ENCODE data around the gene AGPAT2.
A peak's percentile ranks its signal among the peaks of the same experiment; 100 is the strongest.

The AGPAT2 gene

DNA sequence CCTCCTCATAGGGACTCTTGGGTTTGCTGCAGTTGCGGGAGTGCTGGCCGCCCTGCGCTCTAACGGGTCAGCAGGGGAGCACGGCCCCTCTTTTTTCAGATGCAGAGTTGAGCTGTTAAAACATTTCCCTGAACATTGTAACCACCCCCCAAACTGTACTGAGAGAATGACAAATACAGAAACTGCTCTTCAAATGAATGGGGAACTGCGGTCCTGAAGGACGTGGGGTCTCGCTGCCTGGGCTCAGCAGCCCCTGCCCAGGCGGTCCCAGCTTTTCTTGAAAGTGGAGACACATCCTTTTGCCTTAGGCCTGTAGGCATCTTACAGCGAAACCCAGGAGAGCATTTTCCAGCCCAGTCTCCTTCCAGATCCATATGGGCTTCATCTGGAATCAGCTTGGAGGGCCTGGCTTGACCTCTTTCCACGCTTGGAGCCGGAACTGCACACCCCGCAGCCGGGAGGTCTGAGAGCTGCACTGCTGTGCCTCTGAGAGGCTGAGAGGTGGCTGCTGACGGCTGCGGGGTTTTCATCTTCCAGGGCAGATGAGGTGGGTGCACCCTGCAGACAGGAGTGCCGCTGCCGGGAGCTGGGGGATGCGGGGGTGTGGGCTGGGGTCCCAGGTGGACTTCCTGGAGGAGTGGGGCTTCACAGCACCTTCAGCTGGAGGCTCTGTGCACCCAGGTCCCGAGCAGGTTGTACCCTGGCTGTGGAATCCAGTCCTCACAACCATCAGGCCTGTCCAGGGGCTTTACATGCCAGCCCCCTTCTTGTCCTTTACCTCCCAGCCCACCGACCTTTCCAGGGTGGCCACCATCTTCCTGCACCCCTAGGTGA, 1.2 kb upstream of the AGPAT2 start:
- H3K36me3 Mint-ChIP-seq, result no peaks in the 10 kb centered on the region
- peaks cover 6% of the 10 kb centered on the region for H3K27me3 Mint-ChIP-seq
- H3K27ac Mint-ChIP-seq, result no peak overlapping the region
- H3K4me3 Mint-ChIP-seq, result peak overlapping the region; percentile 65
- H3K4me1 Mint-ChIP-seq, result no peaks in the 10 kb centered on the region
- no peaks in the 10 kb centered on the region for H3K9me3 Mint-ChIP-seq

DNA sequence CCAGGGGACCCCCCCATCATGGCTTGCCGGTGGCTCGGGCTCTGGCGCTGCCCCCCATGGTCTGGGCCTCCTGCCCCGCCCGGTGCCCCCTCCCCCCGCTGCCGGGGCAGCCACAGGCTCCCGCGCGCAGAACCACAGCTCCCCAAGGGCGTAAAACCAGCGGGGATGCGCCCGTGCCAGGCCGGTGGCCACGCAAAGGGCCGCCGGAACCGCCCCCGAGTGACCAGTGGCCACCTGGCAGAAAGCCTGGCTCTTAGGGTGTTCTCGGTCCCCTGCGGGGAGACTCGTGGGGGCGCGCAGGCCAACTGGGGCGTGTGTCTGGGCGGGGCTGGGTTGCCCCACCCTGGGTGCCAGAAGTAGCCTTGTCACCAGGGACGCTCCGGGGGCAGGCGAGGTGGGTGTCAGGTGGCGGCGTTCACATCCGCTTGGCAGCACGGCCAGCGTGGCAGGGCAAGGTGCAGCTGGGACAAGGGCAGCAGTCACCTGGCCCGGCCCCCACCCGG, 515 bp upstream of the AGPAT2 start:
- Mint-ChIP-seq H3K9me3 (no peaks in the 10 kb centered on the region), H3K27ac (no peak overlapping the region), H3K27me3 (no peaks in the 10 kb centered on the region), H3K4me3 (peak overlapping the region; percentile 30), H3K36me3 (no peaks in the 10 kb centered on the region), H3K4me1 (no peaks in the 10 kb centered on the region)

DNA sequence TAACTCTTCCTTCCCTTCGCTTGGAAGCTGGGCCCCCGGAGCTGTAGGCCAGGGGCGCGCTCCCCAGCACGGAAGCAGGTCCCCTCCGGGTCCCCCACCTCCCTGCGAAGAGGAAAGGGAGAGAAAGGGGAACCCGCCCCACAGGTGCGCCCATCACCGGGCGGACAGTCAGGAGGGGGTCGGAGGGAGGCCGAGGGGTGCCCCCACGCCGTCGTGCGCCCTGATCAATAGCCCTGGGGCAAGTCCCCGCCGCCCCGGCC, 793 bp downstream of the AGPAT2 start:
- Mint-ChIP-seq H3K36me3 (no peaks in the 10 kb centered on the region), H3K4me1 (no peaks in the 10 kb centered on the region), H3K9me3 (no peaks in the 10 kb centered on the region), H3K27ac (no peak overlapping the region), H3K4me3 (peak overlapping the region; percentile 62), H3K27me3 (no peaks in the 10 kb centered on the region)

DNA sequence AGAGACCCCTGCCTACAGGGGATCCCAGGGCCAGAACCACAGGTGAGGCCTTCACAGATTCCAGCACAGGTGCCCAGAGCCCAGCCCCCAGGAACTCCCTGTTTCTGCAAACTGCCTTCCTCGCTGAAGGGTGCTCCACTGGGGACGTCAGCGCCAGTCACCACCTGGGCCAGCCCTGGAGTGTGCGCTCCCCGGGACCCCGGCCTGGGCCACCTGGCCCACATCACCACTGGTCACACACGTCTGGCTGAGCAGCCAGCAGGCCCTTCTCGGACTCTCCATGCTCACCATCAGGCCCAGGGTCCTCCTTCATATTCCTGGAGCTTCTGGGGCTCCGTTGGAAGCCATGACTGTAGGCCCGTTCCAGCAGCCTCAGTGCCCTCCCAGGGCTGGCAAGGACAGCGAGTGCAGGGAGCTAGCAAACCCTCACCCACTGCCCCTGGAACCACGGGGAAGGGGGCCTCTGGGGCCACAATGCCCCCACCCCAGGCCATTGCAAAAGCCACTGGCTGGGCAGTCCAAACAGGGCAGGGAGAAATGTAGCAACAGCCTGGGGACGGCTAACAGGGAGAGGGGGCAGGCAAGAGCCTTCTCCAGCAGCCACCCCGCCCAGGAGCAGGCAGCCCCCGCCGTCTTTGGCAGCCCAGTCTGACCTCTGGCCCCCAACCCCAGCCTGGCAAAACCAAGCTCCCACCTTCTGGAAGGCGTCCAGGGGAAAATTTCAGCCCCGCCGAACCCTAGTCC, 1.3 kb downstream of the AGPAT2 start:
- H3K27ac Mint-ChIP-seq, result no peak overlapping the region
- no peaks in the 10 kb centered on the region for H3K9me3 Mint-ChIP-seq
- no peaks in the 10 kb centered on the region for H3K27me3 Mint-ChIP-seq
- H3K4me3 Mint-ChIP-seq, result peak overlapping the region; percentile 62
- no peaks in the 10 kb centered on the region for H3K36me3 Mint-ChIP-seq
- no peaks in the 10 kb centered on the region for H3K4me1 Mint-ChIP-seq

DNA sequence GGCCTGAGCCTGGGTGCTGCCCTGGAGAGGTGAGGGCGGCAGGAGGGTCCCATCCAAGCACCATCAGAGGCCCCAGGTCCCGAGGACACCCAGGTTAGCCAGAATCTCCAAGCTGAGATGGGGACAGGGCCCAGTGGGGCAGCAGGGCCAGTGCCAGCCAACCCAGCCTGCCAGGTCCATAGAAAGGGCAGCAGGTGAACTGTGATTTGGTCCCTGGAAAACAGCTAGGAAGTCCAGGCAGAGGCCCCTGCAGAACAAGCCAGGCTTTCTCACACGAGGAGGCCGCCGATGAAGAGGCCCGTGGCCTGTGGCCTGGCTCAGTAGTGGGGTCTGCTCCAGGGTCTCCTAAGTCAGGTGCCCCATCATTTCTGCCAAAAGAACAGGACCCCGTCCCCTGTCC, 2.0 kb downstream of the AGPAT2 start:
- Mint-ChIP-seq H3K4me3 (no peak overlapping the region), H3K27me3 (no peaks in the 10 kb centered on the region), H3K4me1 (no peaks in the 10 kb centered on the region), H3K27ac (no peak overlapping the region), H3K9me3 (no peaks in the 10 kb centered on the region), H3K36me3 (no peaks in the 10 kb centered on the region)

DNA sequence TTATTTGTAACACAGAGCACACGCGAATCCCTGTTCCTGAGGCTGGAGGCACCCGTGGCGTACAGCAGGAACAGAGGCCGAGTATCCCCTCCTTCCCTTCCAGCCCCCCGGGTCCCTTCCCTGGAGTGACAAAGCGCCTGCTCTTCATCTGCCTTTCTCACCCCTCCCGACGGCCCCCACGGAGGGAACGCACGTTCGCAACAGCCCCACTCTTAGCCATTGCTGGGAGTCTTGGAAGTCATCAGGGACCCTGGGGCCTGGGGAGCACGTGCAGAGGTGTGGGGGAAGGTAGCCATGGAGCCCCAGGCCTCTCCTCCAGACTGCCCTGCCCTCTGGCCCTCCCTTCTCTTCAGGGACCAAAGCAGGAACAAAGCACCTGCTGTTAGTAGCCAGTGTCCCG, 2.5 kb downstream of the AGPAT2 start:
- H3K4me3 Mint-ChIP-seq, result no peak overlapping the region
- no peaks in the 10 kb centered on the region for H3K9me3 Mint-ChIP-seq
- no peaks in the 10 kb centered on the region for H3K27me3 Mint-ChIP-seq
- H3K4me1 Mint-ChIP-seq, result no peaks in the 10 kb centered on the region
- no peak overlapping the region for H3K27ac Mint-ChIP-seq
- H3K36me3 Mint-ChIP-seq, result no peaks in the 10 kb centered on the region

DNA sequence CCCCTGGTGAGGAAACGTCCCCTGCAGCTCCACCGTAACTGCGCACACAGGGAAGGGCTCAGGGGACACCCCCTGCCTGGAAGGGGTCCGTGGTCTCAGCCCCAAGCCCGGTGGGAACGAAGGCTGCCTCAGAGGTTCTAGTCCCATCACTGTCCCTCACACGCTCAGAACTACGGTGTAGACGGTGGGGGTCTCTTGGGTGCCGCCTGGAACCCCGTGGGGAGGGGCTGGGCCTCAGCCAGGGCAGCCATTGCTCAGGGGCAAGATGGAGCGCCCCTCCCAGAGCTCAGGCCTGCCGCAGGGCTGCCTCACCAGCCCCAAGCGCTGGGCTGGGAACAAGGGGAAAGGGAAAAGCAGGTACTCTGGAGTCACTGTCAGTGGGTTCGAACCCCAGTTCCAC, 2.9 kb downstream of the AGPAT2 start:
- no peaks in the 10 kb centered on the region for H3K27me3 Mint-ChIP-seq
- no peaks in the 10 kb centered on the region for H3K36me3 Mint-ChIP-seq
- no peaks in the 10 kb centered on the region for H3K4me1 Mint-ChIP-seq
- no peaks in the 10 kb centered on the region for H3K9me3 Mint-ChIP-seq
- no peak overlapping the region for H3K27ac Mint-ChIP-seq
- no peak overlapping the region for H3K4me3 Mint-ChIP-seq

DNA sequence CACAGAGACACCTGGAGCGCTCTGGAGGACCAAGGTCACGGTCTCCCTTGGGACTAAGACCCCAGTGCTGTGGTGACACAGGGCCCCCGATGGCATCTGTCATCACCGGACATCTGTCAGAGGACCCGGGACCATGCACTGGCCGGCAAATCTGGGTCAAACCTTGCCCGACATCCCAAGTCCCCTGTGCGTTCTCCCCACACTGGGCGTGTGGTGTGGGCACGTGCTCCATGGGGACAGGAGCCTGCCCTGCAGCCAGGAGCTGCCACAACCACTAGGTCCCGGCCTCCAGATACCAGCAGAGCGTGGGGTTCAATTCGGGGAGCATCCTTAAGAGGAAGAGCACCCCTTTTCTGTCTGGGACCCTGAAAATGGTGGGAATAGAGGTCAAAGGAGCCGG, 3.5 kb downstream of the AGPAT2 start:
- Mint-ChIP-seq H3K27me3 (no peaks in the 10 kb centered on the region), H3K36me3 (no peaks in the 10 kb centered on the region), H3K4me3 (no peak overlapping the region), H3K4me1 (no peaks in the 10 kb centered on the region), H3K9me3 (no peaks in the 10 kb centered on the region), H3K27ac (no peak overlapping the region)

DNA sequence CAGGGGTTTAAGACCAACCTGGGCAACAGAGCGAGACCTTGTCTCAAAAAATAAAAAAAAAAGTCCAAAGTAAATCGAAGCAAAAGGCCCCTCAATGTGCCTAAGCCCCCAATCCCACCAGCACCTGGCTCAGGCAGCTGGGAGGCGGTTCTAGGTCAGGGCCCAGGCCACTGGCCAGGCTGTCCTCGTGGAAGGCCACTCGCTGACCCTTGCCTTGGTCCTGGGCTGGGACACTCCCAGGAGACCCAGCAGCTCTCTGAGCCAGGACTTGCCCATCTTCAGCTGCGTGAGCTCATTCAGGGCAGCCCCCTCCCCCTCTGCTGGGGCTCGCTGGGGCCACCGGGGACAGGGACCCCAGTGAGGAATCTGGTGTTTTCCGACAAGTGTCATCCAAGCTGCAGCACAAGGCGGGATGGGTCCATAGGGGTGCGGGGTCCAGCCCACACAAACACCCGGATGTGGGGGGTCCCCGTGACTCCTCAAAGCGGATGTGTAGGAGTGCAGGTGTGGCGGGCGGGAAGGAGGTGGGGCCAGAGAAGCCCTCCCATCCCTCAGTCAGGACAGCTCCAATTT, 4.0 kb downstream of the AGPAT2 start:
- Mint-ChIP-seq H3K4me1 (no peaks in the 10 kb centered on the region), H3K36me3 (no peaks in the 10 kb centered on the region), H3K4me3 (no peak overlapping the region), H3K27ac (no peak overlapping the region), H3K9me3 (no peaks in the 10 kb centered on the region), H3K27me3 (no peaks in the 10 kb centered on the region)

DNA sequence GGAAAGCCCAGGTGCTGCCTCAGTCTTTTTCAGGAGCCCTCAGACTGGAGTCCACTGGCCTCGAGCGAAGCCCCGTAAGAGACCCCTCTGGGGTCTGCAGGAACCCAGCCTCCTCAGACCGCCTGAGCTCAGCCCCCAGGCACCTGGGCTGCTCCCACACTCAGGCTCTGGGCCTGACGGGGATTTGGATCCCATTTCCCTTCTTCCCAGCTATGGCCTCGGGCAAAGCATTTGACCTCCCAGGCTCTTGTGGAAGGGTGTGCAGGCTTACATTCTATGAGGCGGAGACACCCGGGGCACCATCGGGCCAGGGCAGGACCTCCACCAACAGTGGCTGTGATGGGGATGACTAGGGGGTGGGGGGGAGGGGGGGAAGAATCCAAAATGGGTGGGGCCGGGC, 4.5 kb downstream of the AGPAT2 start:
- Mint-ChIP-seq H3K36me3 (no peaks in the 10 kb centered on the region), H3K27me3 (no peaks in the 10 kb centered on the region), H3K4me3 (no peak overlapping the region), H3K4me1 (no peaks in the 10 kb centered on the region), H3K9me3 (no peaks in the 10 kb centered on the region), H3K27ac (no peak overlapping the region)

DNA sequence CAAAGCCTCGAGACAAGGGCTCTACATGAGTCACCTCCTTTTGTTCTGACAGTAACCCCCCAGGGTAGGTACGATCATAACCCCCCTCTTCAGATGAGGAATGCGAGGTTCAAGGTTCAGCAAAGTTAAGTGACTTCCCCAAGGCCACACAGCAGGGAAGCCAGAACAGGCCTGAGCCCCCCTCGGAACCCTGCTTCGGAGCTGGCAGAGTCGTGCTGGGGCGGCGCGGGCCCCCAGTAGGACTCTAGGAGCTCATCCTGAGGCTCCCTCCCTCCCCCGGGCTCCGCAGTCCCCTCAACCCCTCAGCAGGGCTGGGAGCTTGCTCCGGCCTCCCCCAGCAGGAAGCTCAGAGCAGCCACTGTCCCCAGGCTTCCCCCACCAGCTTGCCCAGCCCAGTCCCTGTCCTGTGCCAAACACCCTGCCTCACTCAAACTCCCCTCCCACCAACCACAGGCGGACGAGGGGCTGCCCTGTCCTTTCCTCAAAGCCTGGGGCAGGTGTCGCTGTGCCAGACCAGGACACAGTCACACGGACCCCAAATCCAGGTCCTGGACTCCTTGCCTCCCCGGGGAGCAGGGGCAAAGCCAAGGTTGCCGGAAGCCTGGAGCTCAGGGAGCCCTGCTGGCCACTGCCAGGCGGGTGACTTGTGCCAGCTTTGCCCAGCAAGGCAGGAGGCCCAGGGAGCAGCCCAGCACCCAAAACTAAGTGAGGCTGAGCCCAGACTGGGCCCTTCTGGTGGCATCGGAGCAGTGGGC, 5.1 kb downstream of the AGPAT2 start:
- Mint-ChIP-seq H3K36me3 (no peaks in the 10 kb centered on the region), H3K27ac (no peak overlapping the region), H3K9me3 (no peaks in the 10 kb centered on the region), H3K4me3 (no peak overlapping the region), H3K27me3 (no peaks in the 10 kb centered on the region), H3K4me1 (no peaks in the 10 kb centered on the region)

DNA sequence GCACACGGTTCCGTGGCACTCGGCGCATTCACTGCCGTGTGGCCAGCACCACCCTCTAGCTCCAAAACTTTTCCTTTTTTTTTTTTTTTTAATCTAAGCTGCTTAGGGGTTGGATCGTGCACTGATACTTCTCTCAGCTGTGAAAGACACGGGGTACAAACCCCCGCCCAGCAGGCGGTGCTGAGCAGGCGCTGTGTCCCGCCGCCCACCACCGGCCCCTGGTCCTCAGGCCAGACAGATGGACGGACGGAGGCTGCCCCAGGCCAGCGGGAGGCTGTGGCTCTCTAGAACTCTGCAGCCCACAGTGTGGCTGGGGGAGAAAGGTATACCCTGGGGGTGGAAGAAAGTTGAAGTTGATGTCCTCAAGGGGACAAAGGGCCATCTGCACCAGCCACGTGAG, 6.2 kb downstream of the AGPAT2 start:
- H3K36me3 Mint-ChIP-seq, result no peaks in the 10 kb centered on the region
- no peak overlapping the region for H3K27ac Mint-ChIP-seq
- H3K4me3 Mint-ChIP-seq, result no peak overlapping the region
- no peaks in the 10 kb centered on the region for H3K27me3 Mint-ChIP-seq
- H3K4me1 Mint-ChIP-seq, result no peaks in the 10 kb centered on the region
- no peaks in the 10 kb centered on the region for H3K9me3 Mint-ChIP-seq

DNA sequence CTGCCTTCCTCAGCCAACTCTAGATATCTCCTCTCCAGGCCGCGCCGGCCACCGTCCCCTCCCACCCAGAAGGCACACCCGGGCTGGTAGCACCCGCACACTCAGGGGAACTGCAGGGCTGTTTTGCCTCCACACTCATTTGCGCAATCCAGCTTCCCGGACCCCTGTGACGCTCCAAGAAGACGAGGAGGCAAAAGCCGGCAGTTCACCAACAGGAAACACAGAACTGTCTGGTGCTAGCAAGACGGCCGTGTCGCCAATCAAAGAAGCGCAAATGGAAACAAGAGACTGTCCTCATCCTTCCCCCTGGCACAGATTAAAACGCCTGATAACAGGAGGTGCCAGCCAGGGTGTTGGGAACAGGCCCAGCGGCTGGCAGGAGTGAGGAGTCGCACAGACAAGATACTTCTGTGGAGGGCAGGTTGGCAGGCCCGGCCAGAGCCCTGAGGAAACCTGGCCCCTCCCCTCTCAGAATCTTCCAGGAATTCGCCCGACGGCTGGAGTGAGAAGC, 7.8 kb downstream of the AGPAT2 start:
- Mint-ChIP-seq H3K4me3 (no peak overlapping the region), H3K4me1 (no peaks in the 10 kb centered on the region), H3K27me3 (no peaks in the 10 kb centered on the region), H3K9me3 (no peaks in the 10 kb centered on the region), H3K27ac (no peak overlapping the region), H3K36me3 (no peaks in the 10 kb centered on the region)

DNA sequence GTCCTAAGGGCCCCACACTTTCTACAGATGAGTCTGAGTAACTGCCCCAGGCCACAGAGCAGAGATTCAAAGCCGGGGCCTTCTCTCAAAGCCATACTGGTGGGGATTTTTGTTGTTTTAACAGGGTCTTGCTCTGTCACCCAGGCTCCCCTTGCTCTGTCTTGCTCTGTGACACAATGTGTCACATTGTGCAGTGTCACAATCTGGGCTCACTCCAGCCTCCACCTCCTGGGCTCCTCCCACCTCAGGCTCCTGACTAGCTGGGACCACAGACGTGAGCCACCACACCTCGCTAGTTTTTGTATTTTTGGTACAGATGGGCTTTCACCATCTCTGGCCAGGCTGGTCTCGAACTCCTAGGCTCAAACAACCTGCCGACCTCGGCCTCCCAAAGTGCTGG, 8.6 kb downstream of the AGPAT2 start:
- H3K4me3 Mint-ChIP-seq, result no peak overlapping the region
- no peak overlapping the region for H3K27ac Mint-ChIP-seq
- no peaks in the 10 kb centered on the region for H3K4me1 Mint-ChIP-seq
- H3K36me3 Mint-ChIP-seq, result no peaks in the 10 kb centered on the region
- H3K27me3 Mint-ChIP-seq, result no peaks in the 10 kb centered on the region
- H3K9me3 Mint-ChIP-seq, result no peaks in the 10 kb centered on the region

DNA sequence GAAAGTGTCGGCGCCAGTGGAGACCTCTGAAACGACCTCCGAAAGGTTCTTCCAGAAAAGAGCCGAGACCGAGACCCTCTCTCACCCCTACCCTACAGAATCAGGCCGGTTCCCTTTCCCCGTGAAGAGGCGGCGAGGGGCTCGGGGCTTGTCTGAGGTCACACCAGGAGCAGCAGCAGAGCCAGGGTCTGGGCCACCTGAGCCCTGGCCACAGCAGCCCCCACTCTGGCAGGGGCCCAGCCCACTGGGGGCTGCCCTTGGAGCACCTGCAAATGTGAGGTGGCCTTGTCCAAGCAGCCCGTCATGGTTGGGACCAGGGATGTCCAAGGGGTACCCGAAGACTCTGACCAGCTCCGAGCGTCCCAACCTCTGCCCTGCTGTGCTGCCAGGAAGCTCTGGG, 9.2 kb downstream of the AGPAT2 start:
- Mint-ChIP-seq H3K4me3 (no peak overlapping the region), H3K9me3 (no peaks in the 10 kb centered on the region), H3K27me3 (no peaks in the 10 kb centered on the region), H3K27ac (no peak overlapping the region), H3K36me3 (no peaks in the 10 kb centered on the region), H3K4me1 (no peaks in the 10 kb centered on the region)

Measured in activated naive CD4-positive, alpha-beta T cell treated with anti-CD3 and anti-CD28 coated beads, Interleukin-2, amount 50 U/mL, for 24 hours (primary cell).